GM11168 (cell line): ENCODE results near the gene TSPAN18.

Source experiments
- in situ Hi-C: fragments of 300-500 bp; cut with MboI; formaldehyde crosslinking; loops from one replicate; pipeline ENCODE4 v1.12.0; 2022; ENCODE audit warnings: low sequenced_read_pairs; ENCODE audit not compliant: unreplicated experiment

The TSPAN18 gene

DNA sequence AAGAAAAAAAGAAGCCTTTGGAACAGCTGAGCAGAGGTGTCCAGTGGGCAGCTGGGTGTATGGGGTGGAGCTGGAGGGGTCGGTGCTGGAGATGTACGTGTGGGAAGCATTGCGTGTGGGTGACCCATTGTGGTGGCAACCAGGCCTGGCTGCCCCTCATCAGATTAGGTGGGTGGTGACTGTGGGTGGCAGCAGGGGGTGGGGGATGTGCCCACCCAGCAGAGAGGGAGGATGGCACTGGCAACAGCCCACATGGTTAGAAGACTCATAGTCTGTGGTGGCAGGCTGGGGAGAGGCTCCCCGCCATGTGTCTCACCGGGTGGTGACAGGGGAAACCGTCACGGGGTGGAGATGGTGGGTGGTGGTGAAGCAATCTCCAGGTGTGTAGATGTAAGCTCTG is 196.4 kb downstream of the TSPAN18 start:
- in situ Hi-C loops, result no loop called here

DNA sequence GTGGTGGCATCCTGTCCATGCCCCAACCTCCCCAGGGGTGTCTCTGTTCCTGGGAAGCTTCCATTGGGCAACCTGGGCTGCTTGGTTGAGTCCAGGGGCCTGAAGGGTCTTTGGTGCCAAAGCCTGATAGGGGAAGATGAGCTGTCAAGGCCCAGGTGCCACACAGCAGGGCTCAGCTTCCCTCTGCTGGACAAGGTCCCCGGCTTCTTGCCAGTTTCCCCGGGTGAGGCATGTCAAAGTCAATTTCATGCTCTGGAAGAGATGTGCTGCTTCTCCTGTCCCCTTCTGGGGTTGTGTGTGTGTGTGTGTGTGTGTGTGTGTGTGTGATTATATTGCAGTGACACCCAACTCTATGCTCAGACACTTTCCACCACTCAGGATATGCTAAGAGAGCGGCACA is 197.0 kb downstream of the TSPAN18 start:
- in situ Hi-C loops, result no loop called here

DNA sequence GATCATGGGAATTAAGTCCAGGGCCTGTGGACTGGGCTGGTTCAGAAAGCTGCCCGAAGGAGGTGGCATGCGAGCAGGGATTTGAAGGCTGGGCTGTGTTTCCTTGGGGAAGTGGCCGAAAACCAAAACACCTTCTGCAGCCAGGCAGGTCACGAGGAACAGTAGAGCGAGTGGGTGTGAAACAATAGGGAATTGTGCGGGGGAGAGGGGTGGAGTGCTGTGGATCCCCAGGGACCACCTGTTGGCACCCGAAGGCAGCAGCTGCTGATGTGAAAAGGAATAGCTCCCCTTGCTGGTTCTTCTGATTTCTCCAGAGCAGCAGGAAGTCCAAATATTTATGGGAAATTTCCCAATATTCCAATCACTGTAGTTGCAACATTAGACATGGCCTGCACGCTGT is 199.3 kb downstream of the TSPAN18 start:
- in situ Hi-C loops, result no loop called here

DNA sequence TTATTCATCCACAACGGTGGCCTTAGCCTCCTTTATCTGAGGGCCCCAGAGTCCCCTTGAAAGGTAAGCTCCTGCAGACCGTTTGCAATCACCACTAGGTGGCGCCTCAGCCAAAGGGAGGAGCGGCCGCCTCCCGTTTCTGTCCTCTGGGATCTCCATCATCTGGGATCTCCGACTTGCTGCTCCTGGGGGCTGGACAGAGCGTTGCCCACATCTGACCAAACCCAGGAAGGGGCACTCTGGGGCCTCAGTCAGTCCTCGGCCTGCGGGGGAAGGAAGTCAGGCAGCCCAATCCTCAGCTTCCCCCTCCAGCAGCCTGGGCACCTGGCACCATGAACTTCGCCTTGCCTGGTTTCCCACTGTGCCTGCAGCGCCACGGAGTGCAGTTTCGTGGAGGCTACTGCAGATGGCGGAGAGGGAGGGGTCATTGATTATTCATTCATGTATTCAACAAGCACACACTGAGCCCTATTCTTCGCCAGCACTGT is 200.5 kb downstream of the TSPAN18 start:
- in situ Hi-C loops, result no loop called here

DNA sequence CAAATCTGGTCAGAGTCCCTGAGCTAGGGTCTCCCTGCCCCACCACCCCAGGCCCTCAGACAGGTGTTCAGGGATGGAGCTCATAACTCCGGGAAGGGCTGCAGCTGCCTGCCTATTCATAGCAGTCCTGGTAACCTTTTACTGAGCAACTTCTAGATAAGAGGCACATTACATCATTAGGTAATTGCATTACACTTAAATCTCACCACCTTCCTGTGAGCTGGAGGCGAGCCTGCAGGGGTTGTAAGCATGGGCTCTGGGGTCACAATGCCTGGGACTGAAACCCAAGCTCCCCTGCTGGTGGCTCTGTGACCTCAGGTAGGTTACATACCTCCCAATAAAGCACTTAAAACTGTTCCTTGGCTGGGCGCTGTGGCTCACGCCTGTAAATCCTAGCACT is 201.4 kb downstream of the TSPAN18 start:
- in situ Hi-C loops, result no loop called here

DNA sequence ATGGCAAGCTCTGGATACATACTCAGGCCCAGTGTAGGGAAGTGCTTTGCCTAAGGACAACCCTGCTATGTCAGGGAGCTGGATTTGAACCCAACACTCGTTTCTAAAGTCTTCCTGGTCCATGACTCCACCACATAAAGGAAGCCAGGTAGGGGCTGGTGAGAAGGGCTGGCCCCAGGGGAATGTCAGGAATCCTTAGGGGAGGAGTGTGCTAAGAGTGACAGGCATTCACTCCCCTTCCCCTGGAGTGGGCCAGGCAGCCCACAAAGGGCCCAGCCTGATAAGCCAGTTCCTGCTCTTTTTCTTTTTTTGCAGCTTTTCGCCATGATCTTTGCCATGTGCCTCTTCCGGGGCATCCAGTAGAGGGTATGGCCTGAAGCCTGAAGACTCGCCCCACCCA is 202.1 kb downstream of the TSPAN18 start:
- in situ Hi-C loops, result no loop called here

DNA sequence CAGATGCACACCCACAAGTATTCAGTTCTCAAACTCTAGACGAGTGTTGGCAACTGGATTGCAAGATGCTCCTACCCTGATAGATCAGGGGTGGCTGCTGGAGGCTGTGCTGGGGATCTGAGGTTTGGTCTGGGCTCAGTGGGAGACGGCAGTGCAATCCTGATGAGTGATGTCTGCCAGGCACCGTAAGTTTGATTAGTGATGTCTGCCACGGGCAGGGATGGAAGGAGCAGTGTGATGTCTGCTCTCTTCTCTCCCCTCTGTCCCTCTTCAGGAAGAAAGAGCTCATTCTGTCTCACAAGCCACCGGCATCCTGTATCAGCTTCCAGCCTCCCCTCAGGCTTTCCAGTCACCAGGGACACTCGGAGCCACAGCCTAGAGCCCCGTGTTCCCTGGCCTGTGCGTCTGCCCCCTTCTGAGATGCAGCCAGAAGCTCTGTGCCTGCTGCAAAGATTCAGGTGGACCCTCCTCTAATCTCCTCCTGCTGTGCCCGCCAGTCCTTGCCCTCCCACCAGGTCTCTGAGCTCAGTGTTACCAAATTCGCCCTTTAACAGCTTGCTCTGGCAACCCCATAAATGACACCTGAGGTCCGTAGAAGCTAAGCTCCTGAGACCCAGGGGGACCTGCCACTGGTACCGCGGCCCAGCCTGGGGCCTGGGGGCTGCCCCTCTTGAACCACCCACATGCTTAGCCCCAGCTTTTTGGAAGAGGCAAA is 204.0 kb downstream of the TSPAN18 start:
- in situ Hi-C loops, result loop anchor here (10.0 kb wide), 1 partner anchor 384 kb away; no protein-coding TSS in a partner anchor

DNA sequence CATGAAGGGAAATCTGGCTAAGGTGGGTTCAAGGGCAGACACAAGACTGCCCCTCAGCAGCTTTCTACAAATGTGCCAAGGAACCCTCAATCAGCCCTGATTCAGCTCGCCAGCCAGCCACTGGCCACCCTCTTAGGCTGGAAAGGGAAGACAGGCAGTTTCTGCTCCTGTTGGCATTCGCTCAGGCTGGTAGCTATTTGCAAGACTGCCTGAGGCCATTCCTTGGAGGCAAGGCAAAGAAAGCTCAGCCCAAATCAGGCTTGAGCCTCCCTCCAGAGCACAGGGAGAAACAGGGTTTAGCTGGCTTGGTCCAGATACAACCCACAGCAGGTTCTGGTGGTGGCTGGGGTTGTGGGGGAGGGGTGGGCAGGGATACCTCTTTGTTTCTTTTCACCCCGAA is 204.7 kb downstream of the TSPAN18 start:
- in situ Hi-C loops, result loop anchor here (10.0 kb wide), 1 partner anchor 383 kb away; no protein-coding TSS in a partner anchor

DNA sequence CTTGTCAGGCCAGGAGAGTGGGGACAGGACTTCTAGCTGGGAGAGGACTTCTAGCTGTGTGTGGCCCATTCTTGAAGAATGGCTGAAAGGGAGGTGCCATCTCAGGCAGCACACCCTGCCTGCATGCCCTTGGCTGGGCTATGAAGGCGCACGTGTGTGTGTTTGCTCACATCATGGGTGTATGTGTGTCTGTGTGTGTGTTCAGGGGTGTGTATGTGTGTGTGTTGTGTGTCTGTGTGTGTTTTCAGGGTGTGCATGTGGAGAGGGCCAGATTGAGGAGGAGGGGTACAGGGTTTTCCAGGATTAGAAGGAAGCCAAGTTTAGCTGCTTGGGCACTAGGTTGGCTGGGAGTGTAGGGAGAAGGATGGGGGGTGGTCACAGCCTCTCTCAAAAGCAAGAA is 207.3 kb downstream of the TSPAN18 start:
- in situ Hi-C loops, result loop anchor here (10.0 kb wide), 1 partner anchor 381 kb away; no protein-coding TSS in a partner anchor

DNA sequence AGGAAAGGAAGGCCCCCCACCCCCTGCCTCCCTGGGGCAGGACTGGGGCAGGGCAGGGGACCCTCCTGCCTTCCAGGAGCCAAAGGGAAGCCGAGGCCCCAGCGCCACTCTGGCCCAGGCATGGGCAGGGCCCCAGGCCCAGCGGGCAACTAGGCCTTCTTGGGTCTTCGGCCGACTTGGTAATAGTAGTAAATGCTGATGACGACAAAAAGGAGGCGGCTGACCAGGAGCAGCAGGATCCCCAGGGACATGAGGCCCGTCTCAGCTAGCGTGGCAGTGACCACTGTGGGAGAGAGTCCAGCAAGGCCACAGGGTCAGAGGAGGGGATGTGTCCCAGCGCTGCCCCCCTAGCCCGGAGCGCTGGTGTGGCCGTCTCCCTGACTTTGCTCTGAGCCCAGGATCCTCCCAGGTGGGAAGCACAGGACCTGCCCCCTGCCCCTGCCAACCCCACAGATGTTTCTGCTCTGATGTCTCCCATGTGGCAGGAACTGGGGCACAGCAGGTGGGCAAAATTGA is 208.0 kb downstream of the TSPAN18 start:
- in situ Hi-C loops, result loop anchor here (5.0 to 10.0 kb wide), 2 partner anchors 173 to 380 kb away; no protein-coding TSS in a partner anchor

DNA sequence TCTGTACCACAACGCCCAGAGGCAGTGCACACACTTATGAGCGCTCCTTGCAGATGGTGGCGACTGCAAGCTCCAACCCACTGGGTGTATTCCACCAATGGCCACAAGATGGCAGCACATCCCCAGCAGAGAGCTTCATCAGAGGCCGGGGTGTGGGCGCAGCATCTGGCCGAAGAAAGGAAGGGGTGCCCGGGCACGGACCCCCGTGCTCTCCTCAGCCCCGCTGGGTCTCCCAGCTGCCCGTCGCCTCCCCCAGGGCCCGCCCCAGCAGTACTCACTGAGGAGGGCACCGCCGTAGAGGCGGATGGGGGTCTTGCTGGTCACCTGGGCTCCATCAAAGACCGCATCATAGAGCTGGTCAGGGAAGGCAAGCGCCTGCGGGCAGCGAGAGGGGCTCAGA is 209.8 kb downstream of the TSPAN18 start:
- in situ Hi-C loops, result loop anchor here (5.0 to 10.0 kb wide), 2 partner anchors 171 to 378 kb away; no protein-coding TSS in a partner anchor

DNA sequence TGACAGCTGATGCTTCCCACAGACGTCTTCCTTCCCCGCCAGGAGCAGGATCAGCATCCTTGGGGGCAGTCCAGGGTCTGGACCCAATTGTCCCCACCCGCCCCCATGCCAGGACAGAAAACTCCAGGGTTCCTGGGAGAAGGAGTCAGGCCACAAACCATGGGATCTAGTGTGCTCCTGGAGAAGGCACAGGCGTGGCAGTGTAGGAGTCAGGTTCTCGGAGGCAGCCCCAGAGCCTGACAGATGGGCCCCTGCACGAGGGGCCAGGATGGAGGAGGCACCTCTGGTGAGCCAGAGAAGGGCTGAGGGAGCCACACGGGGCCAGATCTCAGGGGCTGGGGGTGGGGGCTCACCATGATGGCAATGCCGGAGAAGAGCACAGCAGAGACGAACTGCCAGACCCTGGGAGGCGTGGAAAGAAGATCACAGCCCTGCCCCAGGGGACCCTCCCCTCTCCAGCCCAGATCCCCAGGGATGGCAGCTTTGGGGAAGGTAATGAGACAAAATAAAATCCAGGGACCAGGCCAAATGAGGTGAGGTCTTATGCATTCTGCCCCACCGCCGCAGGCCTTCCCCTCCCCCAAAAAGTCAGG is 210.3 kb downstream of the TSPAN18 start:
- in situ Hi-C loops, result loop anchor here (5.0 to 10.0 kb wide), 2 partner anchors 170 to 378 kb away; no protein-coding TSS in a partner anchor

DNA sequence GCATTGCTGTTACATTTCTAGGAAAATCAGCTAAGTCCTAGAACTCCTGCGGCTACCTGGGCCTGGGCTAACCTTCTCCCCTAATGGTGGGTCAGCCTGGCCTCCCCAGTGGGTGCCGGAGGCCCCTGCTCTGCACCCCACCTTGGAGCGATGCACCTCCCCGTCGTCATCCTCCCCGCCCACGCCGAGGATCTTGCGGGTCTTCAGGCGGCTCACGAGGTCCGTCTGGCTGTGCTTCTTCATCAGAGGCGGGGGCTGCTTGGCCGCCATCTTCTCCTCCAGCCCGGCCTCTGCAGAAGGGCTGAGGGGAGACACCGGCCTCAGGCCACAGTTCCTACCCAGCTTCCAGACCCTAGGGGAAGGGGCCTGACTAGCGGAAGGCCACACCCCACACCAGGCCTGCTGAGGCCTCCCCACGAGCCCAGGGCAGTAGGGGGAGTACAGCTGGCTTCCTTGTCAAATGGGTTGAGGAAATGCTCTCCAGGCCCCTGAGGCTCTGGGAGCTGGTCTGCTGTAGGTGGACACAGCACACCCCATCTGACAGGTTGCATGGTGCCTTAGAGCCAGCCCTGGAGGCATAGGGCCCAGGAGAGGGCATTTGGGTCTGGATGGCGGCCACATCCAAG is 211.4 kb downstream of the TSPAN18 start:
- in situ Hi-C loops, result loop anchor here (5.0 to 10.0 kb wide), 2 partner anchors 169 to 377 kb away; no protein-coding TSS in a partner anchor

DNA sequence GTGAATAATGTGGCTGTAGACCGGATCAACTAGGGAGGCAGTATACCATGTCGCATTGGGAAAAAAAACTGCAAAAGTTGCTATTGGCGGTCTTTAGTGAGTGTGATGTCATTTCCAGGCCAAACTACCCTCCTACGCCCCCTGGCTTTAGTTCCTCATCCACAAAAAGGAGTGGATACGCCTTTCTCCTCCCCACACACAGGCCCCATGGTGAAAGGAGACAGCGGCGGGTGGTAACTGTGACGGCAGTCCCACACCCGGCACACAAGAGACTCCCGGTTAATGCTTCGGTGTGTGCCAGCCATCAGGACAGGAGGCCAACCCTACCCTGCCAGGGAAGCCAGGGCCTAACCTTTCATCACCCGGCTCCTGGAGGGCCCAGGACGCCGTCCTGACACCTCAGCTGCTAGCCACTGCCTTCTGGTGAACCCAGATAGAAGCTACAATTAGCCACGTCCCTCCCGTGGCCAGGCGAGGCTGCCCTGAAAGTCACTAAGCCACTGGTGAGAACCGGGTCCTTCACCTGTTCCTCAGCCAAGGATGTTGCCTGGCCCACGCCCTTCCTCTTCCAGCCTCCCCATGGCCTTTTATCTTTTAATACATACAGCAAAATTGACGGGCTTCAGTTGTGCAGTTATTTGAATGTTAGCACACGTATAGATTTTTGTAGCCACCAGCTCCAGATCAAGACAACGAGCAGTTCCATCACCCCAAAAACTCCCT is 213.1 kb downstream of the TSPAN18 start:
- in situ Hi-C loops, result loop anchor here (5.0 to 10.0 kb wide), 2 partner anchors 167 to 375 kb away; no protein-coding TSS in a partner anchor

DNA sequence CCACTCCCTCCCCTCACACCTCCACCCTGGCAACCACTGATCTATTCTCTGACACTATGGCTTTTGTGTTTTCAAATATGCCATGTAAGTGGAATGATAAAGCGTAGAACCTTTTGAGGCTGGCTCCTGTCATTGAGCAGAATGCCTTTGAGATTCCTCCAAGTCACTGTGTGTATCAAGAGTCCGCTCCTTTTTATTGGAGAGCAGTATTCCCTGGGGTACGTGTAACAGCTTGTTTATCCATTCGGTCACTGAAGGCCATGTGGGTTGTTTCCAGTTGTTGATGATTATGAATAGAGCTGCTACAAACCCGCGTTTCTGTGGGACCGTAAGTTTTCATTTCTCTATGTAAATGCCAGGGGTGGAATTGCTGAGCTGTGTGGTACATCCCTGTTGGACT is 213.6 kb downstream of the TSPAN18 start:
- in situ Hi-C loops, result no loop called here

DNA sequence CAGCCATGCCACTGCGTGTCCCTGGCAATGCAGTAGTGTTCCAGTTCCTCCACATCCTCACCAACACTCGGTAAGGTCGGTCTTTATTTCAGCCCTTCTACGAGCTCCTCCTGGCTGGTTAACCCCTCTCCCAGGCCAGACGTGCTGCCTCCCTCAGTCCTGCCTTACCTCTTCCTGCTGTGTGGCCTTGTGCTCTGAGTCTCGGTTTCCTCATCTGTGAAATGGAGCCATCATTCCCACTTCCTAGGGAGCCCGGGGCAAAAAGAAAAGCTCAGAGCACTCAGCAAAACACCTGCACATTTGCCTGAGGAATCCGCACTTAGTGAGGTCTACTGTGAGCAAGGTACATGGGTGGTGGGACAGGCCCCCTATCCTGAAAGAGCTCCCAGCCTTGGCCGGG is 214.1 kb downstream of the TSPAN18 start:
- in situ Hi-C loops, result no loop called here

DNA sequence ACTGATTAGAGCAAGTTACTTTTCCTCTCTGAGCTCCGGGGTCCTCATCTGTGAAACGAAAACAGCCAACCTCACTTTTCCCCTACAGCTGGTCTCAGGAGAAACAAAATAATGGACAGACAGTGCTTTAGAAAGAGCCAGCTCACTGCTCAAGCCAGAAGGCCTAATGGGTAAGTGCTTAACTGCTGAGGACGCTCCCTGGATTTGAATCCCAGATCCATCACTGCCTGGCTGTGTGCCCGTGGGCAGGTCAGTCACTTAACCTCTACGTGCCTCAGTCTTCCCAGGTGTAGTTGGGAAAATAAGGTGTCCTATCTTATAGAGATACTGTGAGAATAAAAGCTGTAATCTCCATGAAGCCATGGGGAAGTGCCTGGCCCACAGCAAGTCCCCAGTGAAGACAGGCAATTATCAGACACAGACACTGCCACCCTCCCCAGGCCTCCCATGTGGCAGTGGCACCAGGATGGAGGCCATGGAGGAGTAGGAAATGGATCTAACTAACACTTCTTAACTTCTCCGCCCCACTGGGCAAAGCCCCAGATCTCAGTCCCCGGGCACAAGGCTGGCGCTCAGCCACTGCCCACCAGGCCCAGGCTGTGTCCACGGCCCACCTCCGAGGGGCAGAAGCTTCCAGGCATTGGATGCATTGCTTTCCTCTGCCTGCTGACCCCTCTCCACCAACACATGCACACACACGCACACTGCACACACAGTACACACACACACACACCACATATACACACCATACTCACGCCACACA is 214.7 kb downstream of the TSPAN18 start:
- in situ Hi-C loops, result no loop called here

DNA sequence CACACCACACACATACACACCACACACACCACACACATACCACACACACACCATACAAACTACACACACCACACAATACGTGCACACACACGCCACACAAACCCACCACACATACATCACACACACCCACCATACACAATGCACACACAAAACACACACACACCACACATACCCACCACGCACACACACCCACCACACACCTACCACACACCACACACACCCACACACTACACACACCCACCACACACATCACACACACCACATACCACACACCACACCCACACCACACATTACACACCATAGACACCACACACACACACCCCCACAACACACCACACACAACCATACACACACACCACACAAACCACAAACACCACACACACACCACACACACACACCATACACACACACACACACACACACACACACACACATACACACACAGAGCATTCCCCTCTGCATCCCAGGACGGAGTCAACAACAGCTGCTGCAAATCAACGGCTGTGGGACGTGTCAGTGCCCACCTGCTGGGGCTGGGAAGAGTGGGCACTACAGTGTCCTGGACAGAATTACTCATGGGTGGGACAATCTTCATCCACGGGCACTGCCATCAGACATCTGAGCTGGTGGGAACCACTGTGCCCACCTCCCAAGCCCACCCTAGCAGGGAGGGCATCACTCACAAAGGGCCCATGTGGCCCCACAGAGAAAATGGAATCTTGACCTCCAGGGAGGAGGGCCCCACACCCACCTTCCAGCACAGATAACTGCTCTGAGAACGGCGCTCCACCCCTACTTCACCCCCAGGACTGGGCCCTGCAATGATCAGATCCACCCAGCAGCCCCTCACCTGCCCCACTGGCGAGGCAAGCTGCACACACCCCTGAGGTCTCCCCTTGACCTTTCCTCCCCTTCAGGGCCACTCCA is 215.5 kb downstream of the TSPAN18 start:
- in situ Hi-C loops, result no loop called here
